MCF 10A (cell line): ENCODE results near the gene SHTN1. TPM values are rescaled to one million over a fixed set of nuclear protein-coding genes. Genes with fewer than 3 reads are reported as not detected.
A peak's percentile ranks its signal among the peaks of the same experiment; 100 is the strongest.

Experiments
- BruUV-seq: library from RNA; stranded (reverse); fragments of 400-500 nt; replicated peaks from 2 replicates; lab custom pipeline; 2021; lab: Mats Ljungman, UMichigan
- CTCF ChIA-PET: fragments of 300-600 bp; sonication (Branson Sonifier 250); formaldehyde crosslinking; extraction: SDS; loops from one replicate; lab custom pipeline; 2021; ENCODE audit warnings: antibody characterized with exemption, inconsistent platforms; lab: Yijun Ruan, JAX
- POLR2A ChIA-PET: fragments of 300-600, 350-650 bp; sonication (Branson Sonifier 250); formaldehyde crosslinking; extraction: SDS; loops from one replicate; lab custom pipeline; 2020; ENCODE audit warnings: antibody characterized with exemption, inconsistent platforms; lab: Yijun Ruan, JAX
- DNase-seq: peaks from one replicate; pipeline ENCODE4 v3.0.0-alpha.2; 2018; ENCODE audit not compliant: unreplicated experiment
- H3K27ac Mint-ChIP-seq: one replicate; pipeline ENCODE4 v1.8.0; 2022; ENCODE audit warnings: mild to moderate bottlenecking, low read depth, mixed read lengths; ENCODE audit not compliant: unreplicated experiment
- H3K27me3 Mint-ChIP-seq: one replicate; pipeline ENCODE4 v1.8.0; 2022; ENCODE audit warnings: mixed read lengths; ENCODE audit not compliant: insufficient read depth, unreplicated experiment
- H3K36me3 Mint-ChIP-seq: one replicate; pipeline ENCODE4 v1.8.0; 2022; ENCODE audit warnings: mild to moderate bottlenecking, moderate library complexity, mixed read lengths; ENCODE audit not compliant: insufficient read depth, unreplicated experiment
- H3K4me1 Mint-ChIP-seq: one replicate; pipeline ENCODE4 v1.8.0; 2022; ENCODE audit warnings: mixed read lengths; ENCODE audit not compliant: insufficient read depth, unreplicated experiment
- H3K4me3 Mint-ChIP-seq: one replicate; pipeline ENCODE4 v1.8.0; 2022; ENCODE audit warnings: mild to moderate bottlenecking, moderate library complexity, mixed read lengths; ENCODE audit not compliant: unreplicated experiment
- H3K9me3 Mint-ChIP-seq: one replicate; pipeline ENCODE4 v1.8.0; 2022; ENCODE audit warnings: mixed read lengths; ENCODE audit not compliant: unreplicated experiment
- intact Hi-C: fragments of 100-400 bp; cut with micrococcal nuclease; formaldehyde crosslinking; loops from 2 replicates; pipeline ENCODE4 v1.14.1; 2022
- total RNA-seq: library from RNA; stranded (reverse); gene quantifications from 2 replicates; pipeline ENCODE4 v1.2.3, GENCODE V29; 2022
- TF ChIP-seq, protein P1 (sequence below): fragments of 200-600 bp; IDR thresholded peaks from one replicate; pipeline ENCODE4 v1.8.0; 2022; ENCODE audit warnings: antibody characterized with exemption, mild to moderate bottlenecking; ENCODE audit not compliant: unreplicated experiment

Gene SHTN1
- total RNA-seq, 1 experiment from 2014 or later = 39.2 TPM

DNA sequence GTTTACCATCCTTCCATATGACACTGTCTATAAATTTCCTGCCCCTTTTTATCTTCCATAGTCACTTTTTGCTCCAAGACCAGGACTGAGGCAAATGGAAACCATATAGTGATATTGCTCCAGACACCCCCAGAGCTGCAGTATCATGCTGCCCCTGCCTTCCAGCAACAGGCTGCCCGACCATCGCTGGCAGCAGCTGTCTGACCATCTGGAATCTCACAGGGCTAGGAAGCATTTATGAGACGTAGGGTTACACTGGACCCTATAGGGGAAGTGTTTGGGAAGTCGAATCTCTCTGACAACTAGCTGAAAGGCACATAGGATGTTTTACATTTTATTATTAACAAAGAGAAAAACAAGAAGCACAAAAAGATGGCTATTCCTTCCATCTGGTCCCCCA lies 136.3 kb downstream of the SHTN1 start:
- TF ChIP-seq, protein P1, sequence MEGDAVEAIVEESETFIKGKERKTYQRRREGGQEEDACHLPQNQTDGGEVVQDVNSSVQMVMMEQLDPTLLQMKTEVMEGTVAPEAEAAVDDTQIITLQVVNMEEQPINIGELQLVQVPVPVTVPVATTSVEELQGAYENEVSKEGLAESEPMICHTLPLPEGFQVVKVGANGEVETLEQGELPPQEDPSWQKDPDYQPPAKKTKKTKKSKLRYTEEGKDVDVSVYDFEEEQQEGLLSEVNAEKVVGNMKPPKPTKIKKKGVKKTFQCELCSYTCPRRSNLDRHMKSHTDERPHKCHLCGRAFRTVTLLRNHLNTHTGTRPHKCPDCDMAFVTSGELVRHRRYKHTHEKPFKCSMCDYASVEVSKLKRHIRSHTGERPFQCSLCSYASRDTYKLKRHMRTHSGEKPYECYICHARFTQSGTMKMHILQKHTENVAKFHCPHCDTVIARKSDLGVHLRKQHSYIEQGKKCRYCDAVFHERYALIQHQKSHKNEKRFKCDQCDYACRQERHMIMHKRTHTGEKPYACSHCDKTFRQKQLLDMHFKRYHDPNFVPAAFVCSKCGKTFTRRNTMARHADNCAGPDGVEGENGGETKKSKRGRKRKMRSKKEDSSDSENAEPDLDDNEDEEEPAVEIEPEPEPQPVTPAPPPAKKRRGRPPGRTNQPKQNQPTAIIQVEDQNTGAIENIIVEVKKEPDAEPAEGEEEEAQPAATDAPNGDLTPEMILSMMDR = no peak
- H3K36me3 Mint-ChIP-seq = no peaks in the 10 kb centered on the region
- H3K27me3 Mint-ChIP-seq = no peaks in the 10 kb centered on the region
- H3K9me3 Mint-ChIP-seq = no peaks in the 10 kb centered on the region
- intact Hi-C loops = no loop called here
- peaks cover 5% of the 10 kb centered on the region for H3K4me1 Mint-ChIP-seq
- POLR2A ChIA-PET = no interaction called here
- no peak overlapping the region for H3K4me3 Mint-ChIP-seq
- no peak overlapping the region for H3K27ac Mint-ChIP-seq
- no peak for DNase-seq
- CTCF ChIA-PET = no interaction called here
- no TSS peak for BruUV-seq

DNA sequence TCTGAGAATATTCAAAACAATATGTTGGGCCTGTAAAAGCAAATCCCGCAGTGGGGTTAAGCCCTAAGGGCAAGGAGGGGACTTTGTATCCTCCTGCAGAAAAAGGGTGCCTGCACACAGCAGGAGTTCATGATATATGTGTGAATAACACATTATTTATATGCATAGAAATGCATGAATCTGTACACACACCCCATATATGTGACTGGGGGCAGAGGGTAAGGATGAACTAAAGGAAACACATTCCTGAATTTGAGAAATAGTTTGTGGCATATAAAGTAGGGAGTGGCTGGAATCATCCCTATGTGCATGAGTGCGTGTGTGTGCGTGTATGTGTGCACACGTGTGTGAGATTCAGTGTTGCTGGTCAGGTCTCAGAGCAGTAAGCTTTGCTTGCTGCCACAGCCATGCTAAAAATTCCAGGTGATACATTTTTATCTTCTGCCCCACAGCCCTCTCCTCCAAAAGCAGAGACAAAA lies 136.8 kb downstream of the SHTN1 start:
- H3K27ac Mint-ChIP-seq = no peak overlapping the region
- no peaks in the 10 kb centered on the region for H3K36me3 Mint-ChIP-seq
- POLR2A ChIA-PET = no interaction called here
- H3K9me3 Mint-ChIP-seq = no peaks in the 10 kb centered on the region
- H3K27me3 Mint-ChIP-seq = no peaks in the 10 kb centered on the region
- H3K4me3 Mint-ChIP-seq = no peak overlapping the region
- intact Hi-C loops = no loop called here
- CTCF ChIA-PET = no interaction called here
- TF ChIP-seq, protein P1 = no peak
- H3K4me1 Mint-ChIP-seq = peaks cover 5% of the 10 kb centered on the region
- no TSS peak for BruUV-seq
- no peak for DNase-seq

DNA sequence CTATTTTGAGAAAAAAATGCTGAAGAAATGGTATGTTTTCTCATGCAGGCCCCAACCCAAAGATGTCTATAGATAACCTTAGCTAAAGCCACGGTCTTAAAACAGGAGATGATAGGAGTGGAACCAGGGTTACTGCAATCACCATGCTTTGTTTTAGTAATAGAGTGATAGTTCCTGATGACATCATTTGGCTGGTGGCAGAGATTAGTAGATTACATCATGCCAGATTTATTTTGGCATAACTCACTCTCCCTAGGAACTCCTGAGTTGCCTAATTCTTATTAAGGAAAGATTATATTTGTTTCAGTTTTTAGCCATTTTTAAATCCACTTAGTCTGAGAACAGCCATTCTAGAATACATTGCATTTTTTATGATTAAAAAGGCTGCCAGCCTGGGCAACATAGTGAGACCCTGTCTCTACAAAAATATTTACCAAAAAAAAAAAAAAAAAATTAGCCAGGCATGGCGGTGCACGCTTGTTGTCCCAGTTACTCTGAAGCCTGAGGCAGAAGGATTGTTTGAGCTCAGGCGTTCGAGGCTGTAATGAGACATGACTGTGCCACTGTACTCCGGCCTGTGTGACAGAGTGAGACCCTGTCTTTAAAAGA lies 137.9 kb downstream of the SHTN1 start:
- Mint-ChIP-seq H3K27me3 (no peaks in the 10 kb centered on the region), H3K27ac (no peak overlapping the region), H3K9me3 (no peaks in the 10 kb centered on the region), H3K4me1 (peaks cover 5% of the 10 kb centered on the region), H3K36me3 (no peaks in the 10 kb centered on the region), H3K4me3 (no peak overlapping the region)
- POLR2A ChIA-PET = interaction anchor here (0.9 kb wide), 1 partner anchor 17 kb away, joined by 3 read pairs; no protein-coding TSS in a partner anchor
- DNase-seq = peak; percentile 51
- TF ChIP-seq, protein P1 = no peak
- BruUV-seq = no TSS peak
- intact Hi-C loops = no loop called here
- CTCF ChIA-PET = interaction anchor here (0.6 to 0.7 kb wide), 2 partner anchors 11 to 22 kb away, joined by 3 read pairs; no protein-coding TSS in a partner anchor

DNA sequence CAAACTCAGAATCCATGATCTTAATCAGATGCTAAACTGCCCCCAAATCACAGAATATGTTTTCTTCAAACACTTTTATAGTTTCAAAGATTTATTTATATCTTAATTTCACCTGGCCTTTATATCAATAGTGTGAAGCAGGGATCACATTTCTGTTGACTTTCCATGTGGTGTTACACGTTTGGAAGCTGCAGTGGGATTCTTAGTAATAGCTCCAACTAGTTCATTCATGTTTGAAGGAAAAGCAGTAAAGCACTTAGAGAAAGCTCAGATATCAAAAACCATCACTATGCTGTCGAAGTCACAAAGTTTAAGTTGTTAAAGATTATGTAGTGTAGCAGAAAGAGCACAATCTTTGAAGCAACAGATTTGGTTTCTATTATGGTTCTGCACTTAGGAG lies 138.9 kb downstream of the SHTN1 start:
- H3K9me3 Mint-ChIP-seq = no peaks in the 10 kb centered on the region
- BruUV-seq = no TSS peak
- no peaks in the 10 kb centered on the region for H3K27me3 Mint-ChIP-seq
- H3K4me3 Mint-ChIP-seq = no peak overlapping the region
- ChIA-PET CTCF (no interaction called here), POLR2A (interaction anchor here (0.9 kb wide), 1 partner anchor 16 kb away, joined by 3 read pairs; no protein-coding TSS in a partner anchor)
- no peaks in the 10 kb centered on the region for H3K36me3 Mint-ChIP-seq
- TF ChIP-seq, protein P1 = no peak
- H3K27ac Mint-ChIP-seq = no peak overlapping the region
- intact Hi-C loops = no loop called here
- DNase-seq = no peak
- H3K4me1 Mint-ChIP-seq = peaks cover 5% of the 10 kb centered on the region
